GM19025 (cell line): ENCODE data around the gene PIP5K1B.
"Not testable (repeated sequence)": the region's sequence is repeated elsewhere in the genome, so short reads cannot be mapped to it uniquely, and the experiment has no call there.

Experiments
- ATAC-seq: cut with Tn5 transposase; IDR thresholded peaks from one replicate; pipeline ENCODE4 v1.9.1; 2021; ENCODE audit warnings: mild to moderate bottlenecking, low read depth, moderate library complexity; ENCODE audit not compliant: unreplicated experiment

Gene PIP5K1B

DNA sequence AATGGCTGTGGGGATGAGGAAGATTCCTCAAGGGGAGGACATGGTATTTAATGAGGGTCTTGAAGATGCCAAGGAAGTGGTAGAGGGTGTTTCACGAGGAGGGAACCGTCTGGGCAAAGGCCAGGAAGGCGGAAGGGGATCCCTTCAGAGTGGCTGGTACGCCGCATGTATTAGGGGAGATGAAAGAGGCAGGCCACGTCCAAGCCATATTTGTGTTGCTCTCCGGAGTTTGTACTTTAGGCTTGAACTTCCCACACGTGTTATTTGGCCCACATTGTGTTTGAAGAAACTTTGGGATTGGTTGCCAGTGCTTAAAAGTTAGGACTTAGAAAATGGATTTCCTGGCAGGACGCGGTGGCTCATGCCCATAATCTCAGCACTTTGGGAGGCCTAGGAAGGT is 331.8 kb downstream of the PIP5K1B start:
- ATAC-seq = no peak

DNA sequence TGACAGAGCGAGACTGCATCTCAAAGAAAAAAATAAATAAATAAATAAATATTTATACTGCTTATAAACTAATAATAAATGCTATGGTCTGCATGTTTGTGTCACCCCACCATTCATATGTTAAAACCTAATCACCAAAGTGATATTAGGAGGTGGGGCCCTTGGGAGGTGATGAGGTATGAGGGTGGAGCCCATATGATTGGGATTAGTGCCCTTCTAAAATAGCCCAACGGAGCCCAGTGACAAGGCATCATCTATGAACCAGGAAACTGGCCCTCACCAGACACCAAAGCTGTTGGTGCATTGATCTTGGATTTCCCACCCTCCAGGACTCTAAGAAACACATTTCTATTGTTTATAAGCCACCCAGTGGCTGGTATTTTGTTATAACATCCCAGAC is 335.6 kb downstream of the PIP5K1B start:
- ATAC-seq = no peak

DNA sequence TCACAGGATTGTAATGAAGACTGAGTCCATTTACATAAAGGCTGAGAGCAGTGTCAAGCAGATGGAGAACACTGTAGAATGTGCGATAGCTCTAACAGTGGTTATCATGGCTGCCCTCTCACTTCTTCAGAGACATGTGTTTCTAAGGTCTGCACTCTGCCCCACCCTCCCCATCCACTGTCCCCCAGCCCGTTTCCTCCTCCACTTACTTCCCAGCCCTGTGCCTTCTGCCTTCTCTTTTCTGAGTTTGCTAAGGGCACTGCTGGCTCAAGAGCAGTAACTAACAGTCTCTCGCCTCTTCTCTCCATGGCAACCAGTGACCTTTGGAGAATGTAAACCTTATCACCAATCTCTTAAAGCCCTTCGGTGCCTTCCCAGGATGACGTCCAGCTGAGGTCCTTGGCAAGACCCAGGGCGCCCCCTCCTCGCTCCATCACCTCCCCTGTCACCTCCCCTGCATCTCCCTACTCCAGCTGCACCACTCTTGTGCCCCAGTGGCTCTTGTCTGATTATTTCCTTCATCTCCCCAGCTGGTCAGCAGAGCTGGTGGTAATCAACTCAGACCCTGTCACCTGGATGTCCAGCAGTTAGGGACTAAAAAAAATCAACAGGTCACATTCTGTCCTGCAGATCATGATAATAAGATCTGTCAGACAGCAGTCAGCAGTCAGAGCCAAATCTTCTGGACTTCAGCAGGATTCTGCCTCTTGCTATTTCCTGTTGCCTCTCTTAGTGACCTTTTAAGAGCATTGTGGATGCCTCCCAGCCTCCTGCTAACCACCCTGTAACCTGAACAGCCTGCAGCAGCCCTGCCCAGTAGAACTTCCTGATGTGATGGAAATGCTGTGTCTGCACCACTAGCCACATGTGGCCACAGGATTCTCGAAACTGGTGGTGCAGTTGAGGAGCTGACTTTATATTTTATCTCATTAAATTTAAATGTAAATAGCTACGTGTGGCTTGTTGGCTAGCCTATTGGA is 339.5 kb downstream of the PIP5K1B start:
- ATAC-seq = no peak

DNA sequence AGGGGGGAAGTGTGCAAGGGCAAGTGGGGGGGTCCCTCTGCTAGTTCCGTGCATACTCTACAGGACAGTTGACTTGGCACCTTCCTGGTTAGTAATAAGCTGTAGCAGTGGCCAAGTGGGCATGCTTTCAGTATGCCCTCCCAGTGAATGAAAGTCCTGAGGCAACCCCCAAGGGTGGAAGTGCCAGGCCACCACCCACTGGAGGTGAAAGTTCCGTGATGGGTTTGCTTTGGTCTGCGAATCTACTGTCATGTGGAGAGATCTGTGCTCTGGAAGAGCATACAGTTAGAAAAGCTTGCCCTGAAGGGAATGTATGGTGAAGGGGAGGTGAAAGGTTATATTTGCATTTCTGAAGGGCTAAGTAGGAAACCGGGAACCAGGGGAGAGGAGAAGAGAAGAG is 340.8 kb downstream of the PIP5K1B start:
- ATAC-seq = no peak

GRCh38 chr9:69046723-69047122 is 341.7 kb downstream of the PIP5K1B start:
- no peak for ATAC-seq

- no peak for ATAC-seq
Measured at GRCh38 chr9:69047371-69047770, 342.3 kb downstream of the PIP5K1B start.

- no peak for ATAC-seq
Measured at GRCh38 chr9:69049094-69049493, 344.1 kb downstream of the PIP5K1B start.

DNA sequence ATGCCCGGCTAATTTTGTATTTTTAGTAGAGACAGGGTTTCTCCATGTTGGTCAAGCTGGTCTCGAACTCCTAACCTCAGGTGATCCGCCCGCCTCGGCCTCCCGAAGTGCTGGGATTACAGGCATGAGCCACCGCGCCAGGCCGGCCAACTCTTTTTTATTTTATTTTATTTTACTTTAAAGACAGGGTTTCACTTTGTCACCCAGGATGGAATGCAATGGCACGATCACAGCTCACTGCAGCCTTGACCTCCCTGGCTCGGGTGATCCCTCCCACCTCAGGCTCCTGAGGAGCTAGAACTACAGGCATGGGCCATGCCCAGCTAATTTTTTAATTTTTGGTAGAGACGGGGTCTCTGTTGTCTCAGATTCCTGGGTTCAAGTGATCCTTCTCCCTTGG is 345.9 kb downstream of the PIP5K1B start:
- not testable (repeated sequence) for ATAC-seq

- ATAC-seq = no peak
Measured at GRCh38 chr9:69054989-69055388, 349.9 kb downstream of the PIP5K1B start.

DNA sequence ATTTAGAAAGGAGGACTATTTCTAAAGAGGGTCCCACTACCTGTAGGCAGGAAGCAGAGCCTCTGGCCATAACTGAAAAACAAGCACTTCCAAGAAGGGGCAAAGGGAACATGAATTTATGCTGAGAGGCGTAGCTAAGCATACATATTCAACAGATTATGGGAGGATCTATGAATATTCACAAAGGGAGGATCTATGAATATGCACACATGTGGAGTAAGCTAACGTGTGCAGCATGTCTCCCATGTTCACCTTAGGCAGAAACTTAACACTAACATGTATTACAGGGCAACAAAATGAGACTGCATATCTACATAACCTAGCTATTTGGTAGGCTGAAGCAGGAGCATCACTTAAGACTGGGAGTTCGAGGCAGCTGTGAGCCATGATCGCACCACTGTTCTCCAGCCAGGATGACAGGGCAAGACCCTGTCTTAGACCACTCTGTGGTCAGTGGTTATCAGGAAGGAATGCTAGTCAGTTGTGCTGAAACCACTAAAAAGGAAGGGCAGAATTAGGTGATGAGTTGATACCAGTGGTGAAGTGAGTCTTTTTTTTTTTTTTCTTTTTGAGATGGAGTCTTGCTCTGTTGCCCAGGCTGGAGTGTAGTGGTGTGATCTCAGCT is 351.3 kb downstream of the PIP5K1B start:
- no peak for ATAC-seq

DNA sequence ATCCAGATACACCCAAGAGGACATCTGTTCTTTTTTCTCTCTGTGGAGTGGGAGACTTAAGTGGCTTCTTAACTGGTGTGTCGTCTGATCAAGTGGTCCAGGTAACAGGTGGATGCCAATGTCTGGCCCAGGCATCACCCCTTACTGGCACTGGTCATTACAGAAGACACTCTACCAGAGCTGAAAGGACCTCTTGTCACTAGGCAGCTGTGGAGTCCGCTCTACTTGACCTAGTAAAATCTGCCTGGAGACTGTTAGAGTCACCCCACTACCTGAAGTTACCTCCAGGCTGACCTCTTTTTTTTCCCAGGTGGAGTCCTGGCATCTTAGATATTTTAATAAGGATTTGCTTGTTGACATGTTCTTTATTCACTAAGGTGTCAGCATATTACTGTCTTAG is 353.1 kb downstream of the PIP5K1B start:
- no peak for ATAC-seq
